Upper lobe of left lung (tissue), 4 donors: Measurements from ENCODE around the gene MMP28.

Experiments used
- EP300 ChIP-seq, 4 donors: sonication (generic); formaldehyde crosslinking; IDR thresholded peaks; one replicate each; pipeline ENCODE4 v1.5.1; 2017; ENCODE audit warnings: antibody characterized with exemption in 4 of 4, control low read depth in 2 of 4
- POLR2A ChIP-seq, 4 donors: fragments of 450-650 bp; IDR thresholded peaks; one replicate each; pipeline ENCODE4 v1.5.1; 2016 to 2017; ENCODE audit warnings: antibody characterized with exemption in 4 of 4, mild to moderate bottlenecking in 2 of 4
- POLR2AphosphoS5 ChIP-seq, 2 donors: sonication (generic); formaldehyde crosslinking; IDR thresholded peaks; one replicate each; pipeline ENCODE4 v1.5.1; 2017; ENCODE audit warnings: antibody characterized with exemption in 2 of 2
- TF ChIP-seq, protein P1 (sequence below), 6 experiments: fragments of 450-650 bp in 4 of 6; fragments of 200-600 bp in 2 of 6; sonication (generic) in 2 of 6; IDR thresholded peaks; one replicate each; pipeline ENCODE4 v1.5.1; 2016 to 2019; ENCODE audit warnings: antibody characterized with exemption in 6 of 6

DNA sequence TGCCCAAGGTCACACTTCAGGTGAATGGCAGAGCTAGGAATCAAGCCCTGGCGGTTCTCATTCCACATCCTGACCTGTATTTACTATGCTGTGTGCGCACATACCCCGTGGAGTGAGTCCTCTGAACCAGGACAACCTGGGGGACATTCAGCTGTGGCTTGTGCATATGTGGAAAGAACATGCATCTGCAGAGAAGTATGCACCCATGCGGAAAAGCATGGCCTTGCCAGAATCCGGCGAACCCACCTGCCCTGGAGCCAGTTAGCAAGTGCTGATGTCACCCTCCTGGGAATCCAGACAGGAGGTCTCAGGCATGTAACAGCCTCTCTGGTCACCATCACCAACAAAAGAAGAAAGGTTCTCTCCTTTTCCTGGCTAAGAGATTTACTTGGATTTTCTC lies 62.1 kb downstream of the MMP28 start:
- no peak for TF ChIP-seq POLR2A (IDR thresholded peaks at IDR 0.05)
- no peak for TF ChIP-seq POLR2AphosphoS5 (IDR thresholded peaks at IDR 0.05)
- TF ChIP-seq, protein P1, sequence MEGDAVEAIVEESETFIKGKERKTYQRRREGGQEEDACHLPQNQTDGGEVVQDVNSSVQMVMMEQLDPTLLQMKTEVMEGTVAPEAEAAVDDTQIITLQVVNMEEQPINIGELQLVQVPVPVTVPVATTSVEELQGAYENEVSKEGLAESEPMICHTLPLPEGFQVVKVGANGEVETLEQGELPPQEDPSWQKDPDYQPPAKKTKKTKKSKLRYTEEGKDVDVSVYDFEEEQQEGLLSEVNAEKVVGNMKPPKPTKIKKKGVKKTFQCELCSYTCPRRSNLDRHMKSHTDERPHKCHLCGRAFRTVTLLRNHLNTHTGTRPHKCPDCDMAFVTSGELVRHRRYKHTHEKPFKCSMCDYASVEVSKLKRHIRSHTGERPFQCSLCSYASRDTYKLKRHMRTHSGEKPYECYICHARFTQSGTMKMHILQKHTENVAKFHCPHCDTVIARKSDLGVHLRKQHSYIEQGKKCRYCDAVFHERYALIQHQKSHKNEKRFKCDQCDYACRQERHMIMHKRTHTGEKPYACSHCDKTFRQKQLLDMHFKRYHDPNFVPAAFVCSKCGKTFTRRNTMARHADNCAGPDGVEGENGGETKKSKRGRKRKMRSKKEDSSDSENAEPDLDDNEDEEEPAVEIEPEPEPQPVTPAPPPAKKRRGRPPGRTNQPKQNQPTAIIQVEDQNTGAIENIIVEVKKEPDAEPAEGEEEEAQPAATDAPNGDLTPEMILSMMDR (IDR thresholded peaks at IDR 0.05): no peak
- TF ChIP-seq EP300 (IDR thresholded peaks at IDR 0.05): no peak
